MV-4-11 (cell line): ENCODE measurements around the gene MAP3K9.

Source experiments
- DNase-seq: peaks from one replicate; lab custom pipeline; 2025; lab: John Stamatoyannopoulos, UW

MAP3K9 gene

DNA sequence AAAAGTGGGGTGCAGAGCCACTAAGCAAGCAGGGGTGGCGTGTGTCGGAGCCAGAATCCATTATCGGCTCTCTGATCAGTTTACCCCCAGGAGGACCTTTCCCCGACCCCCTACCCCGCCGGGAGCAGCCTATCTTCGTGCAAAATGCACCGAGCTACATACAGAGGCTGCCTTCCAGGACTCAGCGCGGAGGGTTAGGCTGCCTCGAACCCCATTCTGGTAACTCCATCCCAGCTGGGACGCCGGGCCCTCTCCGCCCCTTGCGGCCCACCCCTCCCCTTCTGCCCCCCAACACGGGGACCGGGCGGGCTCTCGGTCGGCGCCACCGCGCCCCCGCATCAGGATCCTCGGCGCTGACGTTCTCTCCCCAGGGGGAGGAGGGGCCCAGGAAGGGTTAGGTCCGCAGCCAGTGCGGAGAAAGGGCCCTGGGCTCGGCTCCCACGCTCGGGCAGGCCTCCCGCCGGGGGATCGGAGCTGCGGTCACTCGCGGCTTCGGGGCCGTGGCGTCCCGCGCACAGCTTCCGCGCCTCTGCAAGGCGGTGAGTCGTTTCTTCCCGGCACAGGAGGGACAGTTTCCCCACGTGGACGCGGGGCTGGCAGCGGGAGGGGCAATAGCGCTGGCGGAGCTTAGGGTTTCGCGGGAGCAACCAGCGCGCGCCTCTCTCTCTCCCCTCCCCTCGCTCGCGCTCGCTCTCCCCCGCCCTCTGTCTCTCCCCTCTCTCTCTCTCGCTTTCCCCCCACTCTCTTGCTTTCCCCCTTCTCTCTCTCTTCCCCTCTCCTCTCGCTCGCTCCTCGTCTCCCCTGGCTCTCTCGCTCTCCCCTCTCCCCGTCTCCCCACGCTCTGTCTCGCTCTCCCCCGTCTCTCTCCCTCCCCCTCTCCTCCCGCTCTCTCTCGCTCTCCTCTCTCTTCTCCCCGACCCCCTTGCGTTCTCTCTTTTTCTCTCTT lies 12.5 kb upstream of the MAP3K9 start:
- DNase-seq: peak; percentile 11

GRCh38 chr14:70816525-70816924 lies 7.2 kb upstream of the MAP3K9 start:
- DNase-seq: no peak

GRCh38 chr14:70814466-70814865 lies 5.2 kb upstream of the MAP3K9 start:
- DNase-seq: no peak

GRCh38 chr14:70812124-70812818 lies 3.0 kb upstream of the MAP3K9 start:
- no peak for DNase-seq

GRCh38 chr14:70811578-70811977 lies 2.3 kb upstream of the MAP3K9 start:
- no peak for DNase-seq

DNA sequence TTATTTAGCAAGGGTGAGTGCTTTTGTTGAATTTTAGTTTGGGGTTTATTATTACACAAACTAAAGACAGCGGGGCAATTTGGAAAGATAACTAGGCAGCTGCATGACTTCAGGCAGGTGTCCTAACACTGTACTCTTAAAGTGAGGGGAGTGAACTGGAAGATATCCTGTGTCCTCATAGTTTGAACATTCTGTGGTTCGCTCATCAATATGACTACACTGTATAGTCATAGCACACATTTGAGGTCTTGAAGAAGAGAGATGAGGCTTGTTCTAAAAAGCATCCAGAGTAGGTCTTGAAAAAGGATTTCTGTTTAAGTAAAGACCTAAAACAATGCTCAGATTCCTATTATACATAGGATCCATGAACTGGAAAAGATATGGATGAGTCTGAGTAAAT lies 1.7 kb upstream of the MAP3K9 start:
- DNase-seq: no peak

DNA sequence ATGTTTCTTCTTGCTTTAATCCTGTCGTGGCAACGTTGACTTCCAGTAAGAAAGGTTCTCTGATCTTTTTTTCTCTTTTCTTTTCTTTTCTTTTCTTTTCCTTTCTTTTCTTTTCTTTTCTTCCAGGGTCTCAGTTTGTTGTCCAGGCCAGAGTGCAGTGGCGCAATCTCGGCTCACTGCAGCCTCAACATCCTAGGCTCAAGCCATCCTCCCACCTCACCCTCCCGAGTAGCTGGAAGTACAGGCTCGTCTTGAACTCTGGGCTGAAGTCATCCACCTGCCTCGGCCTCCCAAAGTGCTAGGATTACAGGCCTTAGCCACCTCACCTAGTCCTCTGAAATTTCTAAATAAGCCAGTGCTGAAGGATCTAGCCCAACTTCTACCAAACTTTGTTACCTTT lies 1.3 kb upstream of the MAP3K9 start:
- DNase-seq: no peak

DNA sequence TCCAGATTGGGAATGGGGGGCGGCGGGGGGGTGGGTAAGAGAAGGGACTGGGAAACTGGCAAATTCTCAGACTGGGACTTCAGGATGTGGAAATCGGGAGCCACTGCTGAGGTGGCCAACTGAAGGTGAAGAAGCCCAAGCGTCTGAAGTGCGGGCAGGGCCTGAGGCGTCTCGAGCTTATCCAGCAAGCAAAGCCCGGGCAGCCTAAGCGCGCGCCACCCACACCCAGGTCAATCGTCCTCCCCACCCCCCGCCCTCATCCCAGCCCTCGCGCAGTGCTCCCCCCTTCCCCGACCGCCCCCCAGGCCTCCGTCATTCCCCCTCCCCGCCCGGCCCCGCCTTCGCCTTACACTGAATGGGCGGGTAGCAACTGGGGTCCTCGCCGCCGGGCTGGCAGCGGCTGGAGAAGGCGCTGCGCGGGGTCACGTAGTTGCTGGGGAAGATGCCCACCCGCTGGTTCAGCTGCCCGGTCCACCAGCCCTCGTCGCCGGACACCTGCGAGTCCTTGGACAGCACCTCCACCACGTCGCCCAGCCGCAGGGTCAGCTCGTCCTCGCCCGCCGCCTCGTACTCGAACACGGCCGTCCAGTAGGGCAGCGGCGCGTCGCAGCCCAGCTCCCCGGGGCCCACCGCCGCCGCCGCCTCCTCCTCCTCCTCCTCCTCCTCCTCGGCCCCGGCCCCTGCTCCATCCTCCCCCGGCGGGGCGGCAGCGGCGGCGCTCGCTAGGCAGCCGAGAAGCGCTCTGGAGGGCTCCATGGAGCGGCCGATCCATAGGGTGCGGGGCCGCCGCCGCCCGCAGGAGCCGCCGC lies 693 bp downstream of the MAP3K9 start:
- DNase-seq: no peak

GRCh38 chr14:70807898-70808415 lies 1.4 kb downstream of the MAP3K9 start:
- DNase-seq: no peak

- no peak for DNase-seq
Measured at GRCh38 chr14:70804556-70805162, 4.7 kb downstream of the MAP3K9 start.

DNA sequence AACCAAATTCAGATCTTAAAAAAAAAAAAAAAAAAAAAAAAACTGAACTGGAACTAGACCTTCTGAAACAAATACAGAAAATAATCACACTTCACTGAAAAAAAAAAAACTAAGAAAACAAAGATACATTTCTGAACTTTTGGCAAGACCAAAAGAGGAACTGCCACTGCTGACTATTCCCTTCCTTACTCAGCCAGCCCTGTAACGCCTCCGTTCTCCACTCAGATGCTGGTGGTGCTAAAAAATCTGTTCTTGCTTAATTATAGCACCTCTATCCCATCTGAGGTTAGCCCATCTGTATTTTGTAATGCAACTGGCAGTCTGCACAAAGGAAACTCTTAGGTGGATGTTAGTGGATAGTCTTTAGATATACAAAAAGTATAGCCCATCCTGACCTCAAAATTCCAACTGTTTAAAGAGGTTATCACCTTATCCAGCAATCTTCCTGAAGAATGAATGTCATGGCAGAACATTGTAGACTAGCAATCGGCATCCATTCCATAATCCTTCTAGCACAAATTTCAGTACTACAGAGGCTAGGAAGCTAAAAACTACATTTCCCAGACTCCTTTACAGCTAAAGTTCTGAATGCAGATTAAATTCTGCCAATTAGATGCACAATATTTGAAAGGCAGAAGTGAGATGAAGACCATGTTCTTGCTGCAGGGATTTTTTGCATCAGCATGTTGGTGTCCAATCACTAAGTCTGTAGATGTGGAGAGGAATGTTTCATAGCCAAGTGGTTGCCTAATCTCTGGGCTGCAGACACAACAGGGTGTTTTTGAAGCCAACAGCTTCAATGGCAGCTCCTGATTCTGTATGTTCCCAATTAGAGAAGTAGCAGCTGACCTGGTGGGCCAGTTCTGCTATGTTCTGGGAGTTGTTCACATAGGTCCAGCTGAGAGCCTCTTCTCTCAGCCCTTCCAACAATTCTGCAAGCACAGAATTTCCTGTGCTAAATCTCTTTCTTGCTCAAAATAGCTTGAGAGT lies 5.7 kb downstream of the MAP3K9 start:
- peak; percentile 89 for DNase-seq

DNA sequence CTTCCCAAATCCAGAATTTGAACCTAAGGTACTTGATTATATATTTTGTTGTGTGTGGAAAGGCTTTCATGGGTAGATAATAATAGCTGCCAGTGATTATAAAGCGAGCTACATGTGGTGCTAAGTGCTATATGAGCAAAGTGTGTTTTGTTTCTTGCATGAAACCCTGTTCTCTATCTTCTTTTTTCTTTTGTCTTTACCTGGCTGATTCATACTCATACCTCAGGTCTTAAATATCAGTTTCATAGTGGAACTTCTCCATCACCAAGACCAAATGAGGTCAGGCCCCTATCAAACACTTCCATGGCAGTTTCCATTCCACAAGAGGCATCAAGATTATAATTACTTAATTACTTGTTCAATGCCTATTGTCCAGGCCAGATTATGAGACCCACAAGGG lies 6.9 kb downstream of the MAP3K9 start:
- DNase-seq: no peak

DNA sequence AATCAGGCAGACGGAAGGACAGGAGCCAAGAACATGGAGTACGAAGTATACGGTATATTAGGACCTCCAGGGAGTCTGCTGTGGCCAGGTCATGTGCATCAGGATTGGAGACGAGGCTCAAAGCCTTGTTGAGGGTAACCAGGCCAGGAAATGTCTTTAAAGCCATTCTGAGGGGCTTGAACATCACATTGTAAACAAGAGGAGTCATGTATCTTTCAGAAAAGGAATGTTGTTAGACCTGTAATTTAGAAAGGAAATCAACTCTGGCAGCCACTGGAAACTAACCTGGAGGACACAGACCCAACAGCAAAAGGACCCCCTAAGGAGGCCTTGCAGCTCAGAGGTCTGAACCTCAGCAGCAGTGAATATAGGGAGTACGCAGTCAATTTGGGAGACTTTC lies 7.5 kb downstream of the MAP3K9 start:
- no peak for DNase-seq

GRCh38 chr14:70796551-70796950 lies 12.8 kb downstream of the MAP3K9 start:
- no peak for DNase-seq

DNA sequence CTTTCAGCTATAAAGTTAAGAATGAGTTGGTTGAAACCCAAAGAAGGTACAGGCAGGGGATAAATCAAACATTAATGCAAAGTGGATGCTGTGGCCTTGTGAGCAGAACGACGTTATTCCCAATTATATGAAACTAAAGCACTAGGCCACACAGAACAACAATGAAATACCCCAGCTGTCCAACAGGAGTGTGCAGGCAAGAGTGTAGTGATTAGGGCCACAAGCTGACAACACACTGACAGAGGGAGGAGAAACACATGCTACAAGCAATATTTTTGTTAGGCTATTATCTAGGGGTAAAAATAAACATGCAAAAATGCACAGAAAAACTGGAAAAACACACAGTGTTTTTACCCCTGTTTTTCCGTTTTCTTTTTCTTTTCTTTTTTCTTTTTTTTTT lies 15.0 kb downstream of the MAP3K9 start:
- DNase-seq: no peak

DNA sequence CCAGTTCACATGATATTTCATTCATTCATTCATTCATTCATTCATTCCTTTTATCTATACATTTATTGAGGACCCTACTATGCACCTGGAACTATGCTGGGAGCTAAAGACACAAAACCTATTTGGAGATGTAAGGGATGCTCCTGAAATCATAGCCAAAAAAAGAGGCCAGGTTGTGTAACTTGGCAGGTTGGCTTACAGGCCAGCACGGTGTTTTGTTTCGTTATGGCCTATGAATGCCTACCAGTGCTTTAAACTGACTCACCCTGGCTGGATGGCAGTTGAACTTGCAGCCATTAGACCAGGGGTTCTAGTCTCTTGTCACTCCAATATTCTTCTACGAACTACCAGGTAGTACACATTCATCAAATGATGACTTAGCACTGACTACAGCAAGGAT lies 15.7 kb downstream of the MAP3K9 start:
- no peak for DNase-seq

- DNase-seq: no peak
Measured at GRCh38 chr14:70792939-70793338, 16.4 kb downstream of the MAP3K9 start.

DNA sequence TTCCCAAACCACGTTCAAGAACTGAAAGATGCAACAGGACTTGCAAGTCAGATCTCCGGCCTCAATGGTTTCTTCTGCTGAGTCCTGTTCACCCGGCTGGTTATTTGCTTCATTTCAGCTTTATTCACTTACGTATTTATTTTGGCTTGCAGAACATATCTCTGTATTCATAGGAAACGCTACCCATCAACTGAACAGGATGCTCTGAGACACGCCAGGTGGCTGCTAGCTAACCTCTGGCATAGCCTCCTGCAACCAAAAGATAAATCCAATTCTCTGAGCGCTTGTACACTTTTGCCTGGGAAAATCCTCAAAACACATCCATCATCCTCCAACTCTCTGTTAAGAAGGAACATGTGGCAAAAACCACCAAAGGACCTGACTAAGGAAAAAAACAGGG lies 17.3 kb downstream of the MAP3K9 start:
- no peak for DNase-seq

GRCh38 chr14:70789961-70790360 lies 19.4 kb downstream of the MAP3K9 start:
- no peak for DNase-seq

DNA sequence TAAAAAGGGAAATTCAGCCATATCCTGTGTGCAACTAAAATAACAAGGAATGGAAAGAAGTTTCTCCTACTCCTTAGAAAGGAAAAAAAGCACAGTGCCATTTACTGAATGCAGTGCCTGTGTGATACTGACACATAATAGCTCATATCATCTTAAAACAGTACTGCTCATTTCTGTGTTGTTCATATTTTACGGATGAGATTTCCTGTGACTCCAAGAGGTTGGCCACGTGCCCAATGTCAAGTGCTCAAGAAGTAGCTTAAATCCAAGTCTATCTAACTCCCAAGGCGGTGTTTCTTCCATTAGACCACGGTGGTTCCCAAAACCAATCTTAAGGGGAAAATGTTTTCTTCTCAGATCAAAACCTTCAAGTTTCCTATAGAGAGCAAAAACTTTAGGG lies 20.0 kb downstream of the MAP3K9 start:
- DNase-seq: no peak

DNA sequence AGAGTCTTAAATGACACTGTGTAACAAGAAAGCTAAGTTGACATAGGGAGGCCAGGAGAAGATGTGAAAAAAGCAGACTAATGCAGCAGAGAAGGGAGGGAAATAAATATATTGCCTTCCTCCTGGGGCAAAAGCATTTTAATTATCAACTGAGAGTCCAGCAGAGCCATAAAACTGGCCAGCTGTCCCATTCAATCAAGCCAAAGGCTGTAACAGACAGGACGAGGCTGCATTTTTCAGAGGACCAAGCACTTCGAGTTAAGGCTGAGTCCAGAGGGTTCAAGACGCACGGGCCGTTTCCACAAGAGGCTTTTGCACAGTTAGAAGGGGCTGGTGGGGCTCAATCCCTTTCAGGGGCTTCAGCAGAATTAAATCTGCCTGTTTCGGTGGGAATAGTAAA lies 20.4 kb downstream of the MAP3K9 start:
- no peak for DNase-seq
